Measurements from ENCODE around the gene SFTPA2.
"Not testable (repeated sequence)": the region's sequence is repeated elsewhere in the genome, so short reads cannot be mapped to it uniquely, and the experiment has no call there.

The SFTPA2 gene

DNA sequence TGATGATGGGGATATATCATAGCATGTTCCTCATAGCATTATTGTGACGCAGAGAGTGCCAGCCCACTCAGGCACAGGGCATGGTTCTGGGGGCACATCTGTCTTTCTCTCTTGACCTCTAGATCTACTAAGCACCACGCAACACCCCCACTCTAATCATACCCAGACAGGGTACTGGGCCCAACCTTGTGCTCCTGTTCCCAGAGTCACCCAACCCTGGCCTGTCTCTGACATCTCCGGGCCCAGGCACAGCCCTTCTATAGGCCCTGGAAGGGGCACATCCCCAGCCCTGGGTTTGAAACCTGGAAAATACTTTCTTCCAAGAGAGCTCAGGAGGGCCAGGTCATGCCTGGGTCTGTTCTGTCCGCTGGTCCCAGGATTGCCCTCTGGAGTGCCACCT is 37.7 kb downstream of the SFTPA2 start:
- not testable (repeated sequence) for H3K36me3 ChIP-seq (replicated peaks; ENCODE audit: low read depth, low read length); H4K20me1 ChIP-seq (ENCODE audit: insufficient read depth, low read length); H3K27me3 ChIP-seq (ENCODE audit: low read depth, low read length); H3K9me3 ChIP-seq (ENCODE audit: insufficient read depth, low read length); H3K4me3 ChIP-seq (ENCODE audit: low read length); H3K27ac ChIP-seq (ENCODE audit: low read length); H3K4me2 ChIP-seq (ENCODE audit: low read length); H2AFZ ChIP-seq (ENCODE audit: low read depth, low read length); H3K79me2 ChIP-seq (ENCODE audit: low read length); H3K4me1 ChIP-seq (ENCODE audit: low read length); H3K9ac ChIP-seq (ENCODE audit: low read length)

DNA sequence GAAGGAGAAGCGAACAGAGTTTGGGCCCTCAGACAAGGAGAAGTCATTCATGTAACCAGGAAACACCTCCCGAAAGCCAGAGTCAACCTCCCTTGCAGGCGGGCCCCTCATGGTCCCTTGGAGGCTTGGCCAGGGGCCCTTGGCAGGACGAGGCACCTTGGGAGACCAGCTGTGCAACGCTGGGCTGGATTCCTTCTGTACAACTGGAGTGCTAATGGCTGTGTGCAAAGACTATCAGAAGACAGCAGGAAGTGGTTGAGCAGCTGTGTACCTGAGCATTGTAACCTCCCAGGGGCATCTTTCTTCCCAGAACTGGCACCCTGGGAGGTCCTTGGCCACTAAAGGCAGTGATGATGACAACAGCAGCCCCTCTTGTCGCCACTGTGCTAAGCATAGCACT is 38.5 kb downstream of the SFTPA2 start:
- not testable (repeated sequence) for H4K20me1 ChIP-seq (ENCODE audit: insufficient read depth, low read length); H2AFZ ChIP-seq (ENCODE audit: low read depth, low read length); H3K9me3 ChIP-seq (ENCODE audit: insufficient read depth, low read length); H3K36me3 ChIP-seq (replicated peaks; ENCODE audit: low read depth, low read length); H3K27ac ChIP-seq (ENCODE audit: low read length); H3K4me1 ChIP-seq (ENCODE audit: low read length); H3K4me3 ChIP-seq (ENCODE audit: low read length); H3K4me2 ChIP-seq (ENCODE audit: low read length); H3K27me3 ChIP-seq (ENCODE audit: low read depth, low read length); H3K9ac ChIP-seq (ENCODE audit: low read length); H3K79me2 ChIP-seq (ENCODE audit: low read length)

GRCh38 chr10:79517567-79517966 is 42.6 kb downstream of the SFTPA2 start:
- not testable (repeated sequence) for H3K27me3 ChIP-seq (ENCODE audit: low read depth, low read length); H3K4me2 ChIP-seq (ENCODE audit: low read length); H3K4me1 ChIP-seq (ENCODE audit: low read length); H2AFZ ChIP-seq (ENCODE audit: low read depth, low read length); H3K9me3 ChIP-seq (ENCODE audit: insufficient read depth, low read length); H4K20me1 ChIP-seq (ENCODE audit: insufficient read depth, low read length); H3K27ac ChIP-seq (ENCODE audit: low read length); H3K4me3 ChIP-seq (ENCODE audit: low read length); H3K36me3 ChIP-seq (replicated peaks; ENCODE audit: low read depth, low read length); H3K9ac ChIP-seq (ENCODE audit: low read length); H3K79me2 ChIP-seq (ENCODE audit: low read length)

GRCh38 chr10:79516532-79517205 is 43.5 kb downstream of the SFTPA2 start:
- H3K4me3 ChIP-seq (ENCODE audit: low read length); H3K27me3 ChIP-seq (ENCODE audit: low read depth, low read length); H2AFZ ChIP-seq (ENCODE audit: low read depth, low read length); H3K36me3 ChIP-seq (replicated peaks; ENCODE audit: low read depth, low read length); H3K4me2 ChIP-seq (ENCODE audit: low read length); H3K9ac ChIP-seq (ENCODE audit: low read length); H3K9me3 ChIP-seq (ENCODE audit: insufficient read depth, low read length); H4K20me1 ChIP-seq (ENCODE audit: insufficient read depth, low read length); H3K27ac ChIP-seq (ENCODE audit: low read length); H3K4me1 ChIP-seq (ENCODE audit: low read length); H3K79me2 ChIP-seq (ENCODE audit: low read length): not testable (repeated sequence)

DNA sequence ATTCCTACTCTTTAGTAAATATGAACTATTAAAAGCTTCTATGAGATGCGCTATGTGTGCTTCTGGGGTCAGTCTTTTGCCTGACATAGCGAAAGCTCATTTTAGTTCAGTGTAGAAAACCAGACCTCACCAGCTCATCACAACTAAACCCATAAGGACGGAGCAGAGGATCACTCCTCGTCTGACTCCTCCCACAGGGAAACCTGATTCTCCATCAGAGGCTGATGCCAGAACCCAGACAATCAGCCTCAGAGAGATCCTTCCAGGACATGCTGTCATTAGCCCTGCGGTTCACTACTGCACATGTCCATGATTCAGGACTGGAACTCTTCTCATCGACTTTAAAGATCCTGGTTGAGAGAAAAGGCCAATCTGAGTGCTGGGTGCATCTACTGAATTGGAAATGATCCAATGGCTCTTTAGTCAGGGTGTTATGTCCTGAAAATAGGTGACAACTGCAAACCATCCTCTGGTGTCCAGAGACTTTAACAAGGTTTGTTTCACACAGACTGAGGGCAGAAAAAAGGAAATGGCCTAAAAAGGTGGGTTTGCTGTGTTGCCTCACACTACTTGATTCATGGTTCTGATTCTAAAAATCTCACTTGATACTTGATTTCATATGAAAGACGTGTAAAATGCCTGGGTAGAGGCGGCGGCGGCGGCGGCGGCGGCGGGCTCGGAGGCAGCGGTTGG is 48.2 kb downstream of the SFTPA2 start, which contains the start of gene EIF5AL1:
EIF5AL1 (plus strand) TSS at position 643 of the 693 bp plus-strand sequence. CDS start 117 bp downstream, outside the sequence.
- not testable (repeated sequence) for H3K79me2 ChIP-seq (ENCODE audit: low read length); H3K36me3 ChIP-seq (replicated peaks; ENCODE audit: low read depth, low read length); H3K4me1 ChIP-seq (ENCODE audit: low read length); H3K27ac ChIP-seq (ENCODE audit: low read length); H3K4me3 ChIP-seq (ENCODE audit: low read length); H3K4me2 ChIP-seq (ENCODE audit: low read length); H4K20me1 ChIP-seq (ENCODE audit: insufficient read depth, low read length); H3K9ac ChIP-seq (ENCODE audit: low read length); H3K9me3 ChIP-seq (ENCODE audit: insufficient read depth, low read length); H2AFZ ChIP-seq (ENCODE audit: low read depth, low read length); H3K27me3 ChIP-seq (ENCODE audit: low read depth, low read length)

DNA sequence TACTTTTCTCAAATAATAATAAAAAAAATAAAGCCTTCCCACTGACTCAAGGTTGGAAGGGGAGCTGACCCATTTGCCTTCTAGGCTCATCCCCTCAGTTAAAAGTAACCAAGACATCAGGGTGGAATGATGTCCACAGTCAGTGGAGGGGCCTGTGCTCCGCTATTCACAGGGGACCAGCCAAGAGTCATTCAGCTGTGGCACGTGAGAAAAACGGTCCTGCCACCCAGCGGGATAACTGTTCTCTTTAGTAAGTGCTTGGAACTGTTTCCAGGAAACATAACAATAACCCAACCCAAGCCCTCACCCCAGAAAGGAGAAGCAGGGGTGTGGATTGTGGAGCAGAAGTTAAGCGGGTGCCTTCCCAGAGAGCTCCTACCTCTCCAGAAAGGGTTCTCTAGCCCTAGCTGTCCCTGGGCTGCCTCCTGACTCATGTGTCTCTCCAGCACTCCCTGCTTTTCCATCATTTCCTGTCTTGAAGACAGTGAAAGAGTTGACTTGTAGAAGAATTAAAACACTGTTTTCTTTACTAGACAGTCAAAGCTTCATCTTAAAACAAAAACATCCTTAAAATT is 50.2 kb downstream of the SFTPA2 start:
- H3K9ac ChIP-seq (ENCODE audit: low read length); H3K27me3 ChIP-seq (ENCODE audit: low read depth, low read length); H3K79me2 ChIP-seq (ENCODE audit: low read length); H3K9me3 ChIP-seq (ENCODE audit: insufficient read depth, low read length); H3K4me1 ChIP-seq (ENCODE audit: low read length); H3K4me3 ChIP-seq (ENCODE audit: low read length); H4K20me1 ChIP-seq (ENCODE audit: insufficient read depth, low read length); H2AFZ ChIP-seq (ENCODE audit: low read depth, low read length); H3K36me3 ChIP-seq (replicated peaks; ENCODE audit: low read depth, low read length); H3K4me2 ChIP-seq (ENCODE audit: low read length); H3K27ac ChIP-seq (ENCODE audit: low read length): not testable (repeated sequence)

DNA sequence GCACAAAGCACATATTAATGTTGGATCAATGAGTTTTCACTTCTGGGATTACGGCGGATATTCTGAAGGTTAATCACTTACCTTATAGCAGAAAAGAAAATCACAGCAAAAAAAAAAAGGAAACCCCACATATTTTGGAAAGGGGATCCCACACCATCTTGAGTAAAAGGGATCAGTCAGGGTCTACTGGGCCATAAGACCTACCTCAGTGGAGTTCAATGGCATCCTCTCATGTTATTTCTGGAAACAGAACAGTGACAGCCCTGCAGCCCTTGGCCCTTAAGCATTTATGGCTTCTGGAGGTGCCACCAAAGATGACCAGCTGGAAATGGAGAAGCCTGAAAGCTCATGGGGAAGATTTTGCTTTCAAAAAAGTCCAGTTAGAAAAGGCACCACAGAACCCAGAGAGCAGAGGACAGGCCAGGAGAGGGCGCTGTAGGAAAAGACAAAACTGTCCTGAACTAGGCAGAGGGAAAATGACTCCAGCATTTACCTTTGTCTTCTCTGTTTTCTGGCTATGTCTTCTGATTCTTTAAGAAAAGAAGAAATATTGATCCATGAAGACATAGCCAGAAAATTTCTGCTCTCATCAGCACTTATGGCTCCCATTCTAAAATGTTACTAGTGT is 50.8 kb downstream of the SFTPA2 start:
- H3K27me3 ChIP-seq (ENCODE audit: low read depth, low read length); H3K4me3 ChIP-seq (ENCODE audit: low read length); H2AFZ ChIP-seq (ENCODE audit: low read depth, low read length); H3K79me2 ChIP-seq (ENCODE audit: low read length); H3K4me2 ChIP-seq (ENCODE audit: low read length); H3K9ac ChIP-seq (ENCODE audit: low read length); H3K9me3 ChIP-seq (ENCODE audit: insufficient read depth, low read length); H4K20me1 ChIP-seq (ENCODE audit: insufficient read depth, low read length); H3K4me1 ChIP-seq (ENCODE audit: low read length); H3K36me3 ChIP-seq (replicated peaks; ENCODE audit: low read depth, low read length); H3K27ac ChIP-seq (ENCODE audit: low read length): not testable (repeated sequence)

DNA sequence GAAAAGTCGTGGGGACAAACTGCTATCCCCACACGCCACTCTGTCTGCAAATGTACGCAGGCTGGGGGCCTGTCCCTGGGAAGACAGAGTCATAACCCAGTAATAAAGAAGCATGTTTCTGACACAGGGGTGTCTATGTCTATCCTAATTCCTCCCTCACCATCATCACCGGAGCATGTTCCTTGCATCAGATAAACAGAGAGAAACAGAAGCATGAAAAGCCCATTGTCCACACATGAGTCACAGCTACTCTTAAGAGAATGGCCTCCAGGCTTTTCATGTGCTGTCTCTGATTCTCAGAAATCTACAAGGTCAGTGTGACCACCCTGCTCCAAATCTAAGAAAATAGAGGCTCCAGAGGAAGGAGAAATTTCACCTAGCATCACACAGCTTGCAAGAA is 52.0 kb downstream of the SFTPA2 start:
- H3K27ac ChIP-seq (ENCODE audit: low read length); H3K4me3 ChIP-seq (ENCODE audit: low read length); H3K9me3 ChIP-seq (ENCODE audit: insufficient read depth, low read length); H2AFZ ChIP-seq (ENCODE audit: low read depth, low read length); H3K79me2 ChIP-seq (ENCODE audit: low read length); H3K9ac ChIP-seq (ENCODE audit: low read length); H4K20me1 ChIP-seq (ENCODE audit: insufficient read depth, low read length); H3K4me2 ChIP-seq (ENCODE audit: low read length); H3K36me3 ChIP-seq (replicated peaks; ENCODE audit: low read depth, low read length); H3K4me1 ChIP-seq (ENCODE audit: low read length); H3K27me3 ChIP-seq (ENCODE audit: low read depth, low read length): not testable (repeated sequence)

Measured in OCI-LY3 (cell line).